GM23248 (cell line): ENCODE measurements around the gene TNFRSF11A.

Experiments used
- EZH2 ChIP-seq: fragments of 200-600 bp; sonication (generic); IDR thresholded peaks from 2 replicates; pipeline ENCODE4 v1.6.1; 2018; ENCODE audit warnings: antibody characterized with exemption, mild to moderate bottlenecking; ENCODE audit not compliant: insufficient read depth, poor library complexity, severe bottlenecking
- EZH2phosphoT487 ChIP-seq: fragments of 200-600 bp; sonication (generic); IDR thresholded peaks from 2 replicates; pipeline ENCODE4 v1.6.1; 2018; ENCODE audit warnings: antibody characterized with exemption, moderate library complexity, mild to moderate bottlenecking, low read depth; ENCODE audit not compliant: insufficient read depth

GRCh38 chr18:62388855-62389760 lies 64.0 kb downstream of the TNFRSF11A start:
- TF ChIP-seq EZH2phosphoT487 (no peak), EZH2 (no peak)
